LNCAP (cell line): ENCODE data around the gene SMYD3.

Experiments
- TF ChIP-seq, protein P1 (sequence below): fragments of 450-650 bp; IDR thresholded peaks from 2 replicates; pipeline ENCODE4 v1.5.1; 2017; ENCODE audit warnings: mild to moderate bottlenecking

Gene SMYD3

DNA sequence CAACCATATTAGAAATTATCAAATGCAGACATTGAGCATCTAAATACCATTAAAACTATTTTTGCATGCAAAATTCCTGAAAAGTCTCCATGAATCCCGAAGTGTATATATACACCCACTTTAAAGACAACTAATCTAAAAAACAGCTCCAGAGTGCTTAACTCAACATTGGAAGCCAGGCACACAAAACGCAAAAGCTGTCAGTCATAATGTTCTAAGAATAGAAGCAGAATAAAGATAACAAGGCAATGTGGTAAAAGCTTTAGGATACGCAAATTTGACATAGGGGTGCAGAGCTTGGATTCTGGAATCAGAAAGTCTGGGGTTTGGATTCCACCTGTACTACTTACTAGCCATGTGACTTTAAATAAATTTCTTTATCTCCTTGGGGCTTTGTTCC lies 62.5 kb downstream of the SMYD3 start:
- TF ChIP-seq, protein P1, sequence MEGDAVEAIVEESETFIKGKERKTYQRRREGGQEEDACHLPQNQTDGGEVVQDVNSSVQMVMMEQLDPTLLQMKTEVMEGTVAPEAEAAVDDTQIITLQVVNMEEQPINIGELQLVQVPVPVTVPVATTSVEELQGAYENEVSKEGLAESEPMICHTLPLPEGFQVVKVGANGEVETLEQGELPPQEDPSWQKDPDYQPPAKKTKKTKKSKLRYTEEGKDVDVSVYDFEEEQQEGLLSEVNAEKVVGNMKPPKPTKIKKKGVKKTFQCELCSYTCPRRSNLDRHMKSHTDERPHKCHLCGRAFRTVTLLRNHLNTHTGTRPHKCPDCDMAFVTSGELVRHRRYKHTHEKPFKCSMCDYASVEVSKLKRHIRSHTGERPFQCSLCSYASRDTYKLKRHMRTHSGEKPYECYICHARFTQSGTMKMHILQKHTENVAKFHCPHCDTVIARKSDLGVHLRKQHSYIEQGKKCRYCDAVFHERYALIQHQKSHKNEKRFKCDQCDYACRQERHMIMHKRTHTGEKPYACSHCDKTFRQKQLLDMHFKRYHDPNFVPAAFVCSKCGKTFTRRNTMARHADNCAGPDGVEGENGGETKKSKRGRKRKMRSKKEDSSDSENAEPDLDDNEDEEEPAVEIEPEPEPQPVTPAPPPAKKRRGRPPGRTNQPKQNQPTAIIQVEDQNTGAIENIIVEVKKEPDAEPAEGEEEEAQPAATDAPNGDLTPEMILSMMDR, result no peak

DNA sequence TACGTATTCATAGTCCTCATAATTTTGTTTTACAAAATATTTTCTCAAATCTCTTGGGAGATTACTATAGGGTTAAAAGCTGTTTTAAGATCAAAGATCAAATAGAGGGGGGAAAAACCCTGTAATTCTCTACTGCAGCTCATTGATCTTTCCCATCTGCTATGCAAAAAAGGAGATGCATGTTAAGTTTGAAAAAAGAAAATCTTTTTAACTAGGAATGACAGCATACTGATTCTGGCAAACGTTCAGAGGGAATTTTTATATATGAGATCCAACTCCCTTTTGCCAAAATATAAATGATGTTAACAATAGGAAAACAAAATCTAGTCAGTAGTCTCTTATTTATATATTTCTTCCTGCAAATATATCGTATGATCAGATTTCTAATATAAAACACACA lies 69.1 kb downstream of the SMYD3 start:
- TF ChIP-seq, protein P1, result no peak

DNA sequence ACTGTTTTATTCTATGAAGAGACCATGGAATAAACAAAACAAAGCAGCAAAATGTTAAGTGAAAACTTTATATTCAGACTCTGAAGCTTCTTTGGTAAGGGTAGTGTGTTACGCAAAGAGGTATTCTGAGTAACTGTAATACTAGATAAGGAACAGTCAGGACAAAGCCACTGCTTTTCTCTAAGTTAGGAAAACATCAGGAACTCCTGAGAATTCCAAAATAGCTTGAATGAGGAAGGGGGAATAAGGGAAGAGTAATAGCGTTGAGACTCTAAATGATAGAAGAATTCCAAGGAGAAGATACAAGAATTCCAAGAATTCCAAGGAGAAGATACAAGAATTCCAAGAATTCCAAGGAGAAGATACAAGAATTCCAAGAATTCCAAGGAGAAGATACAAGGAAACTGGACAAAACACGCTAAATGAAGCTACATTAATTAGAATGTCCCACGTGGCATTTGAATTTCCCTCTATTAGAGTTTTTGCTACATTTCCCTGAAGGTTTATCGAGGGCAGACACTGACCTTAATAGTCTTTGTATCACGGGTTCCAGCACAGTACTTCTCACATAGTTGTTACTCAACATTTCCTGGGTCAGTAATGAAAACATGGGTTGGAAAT lies 71.5 kb downstream of the SMYD3 start:
- TF ChIP-seq, protein P1, result no peak

DNA sequence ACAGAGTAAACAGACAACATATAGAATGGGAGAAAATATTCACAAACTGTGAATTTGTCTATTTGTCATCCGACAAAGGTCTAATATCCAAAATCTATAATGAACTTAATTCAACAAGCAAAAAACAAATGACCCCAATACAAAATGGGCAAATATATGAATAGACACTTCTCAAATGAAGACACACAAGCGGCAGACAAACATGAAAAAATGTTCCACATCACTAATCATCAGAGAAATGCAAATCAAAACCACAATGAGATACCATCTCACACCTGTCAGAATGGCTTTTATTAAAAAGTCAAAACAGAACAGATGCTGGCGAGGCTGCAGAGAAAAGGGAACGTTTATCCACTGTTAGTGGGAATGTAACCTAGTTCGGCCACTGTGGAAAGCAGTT lies 72.7 kb downstream of the SMYD3 start:
- TF ChIP-seq, protein P1, result no peak

DNA sequence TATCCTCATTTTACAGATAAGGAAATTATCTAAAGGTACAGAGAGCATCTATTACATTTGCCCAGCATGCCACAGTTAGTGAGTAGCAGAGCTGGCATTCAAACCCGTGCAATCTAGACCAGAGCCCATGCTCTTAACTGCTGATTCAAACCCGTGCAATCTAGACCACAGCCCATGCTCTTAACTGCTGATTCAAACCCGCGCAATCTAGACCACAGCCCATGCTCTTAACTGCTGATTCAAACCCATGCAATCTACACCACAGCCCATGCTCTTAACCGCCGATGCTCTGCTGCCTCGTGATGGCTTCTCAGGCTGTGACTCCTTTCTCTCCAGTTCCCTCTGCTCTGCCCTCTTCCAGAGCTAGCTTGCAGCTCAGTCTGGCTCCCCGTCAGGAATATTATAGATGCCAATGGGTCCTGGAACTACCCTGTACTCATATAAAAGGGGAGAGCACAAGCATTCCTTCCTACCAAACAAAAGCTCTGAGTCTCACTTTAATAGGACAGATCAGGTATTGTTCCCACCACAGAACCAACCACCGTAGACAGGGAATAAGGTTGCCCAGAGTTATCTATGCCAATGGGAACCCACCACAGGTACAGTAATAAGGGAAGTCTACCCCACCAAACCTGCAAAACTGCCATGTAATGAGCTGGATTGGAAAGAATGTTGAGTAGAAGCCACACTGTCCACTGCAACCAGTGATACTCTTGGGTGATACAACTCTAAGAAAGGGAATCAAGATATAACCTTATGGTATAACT lies 78.4 kb downstream of the SMYD3 start:
- TF ChIP-seq, protein P1, result no peak

DNA sequence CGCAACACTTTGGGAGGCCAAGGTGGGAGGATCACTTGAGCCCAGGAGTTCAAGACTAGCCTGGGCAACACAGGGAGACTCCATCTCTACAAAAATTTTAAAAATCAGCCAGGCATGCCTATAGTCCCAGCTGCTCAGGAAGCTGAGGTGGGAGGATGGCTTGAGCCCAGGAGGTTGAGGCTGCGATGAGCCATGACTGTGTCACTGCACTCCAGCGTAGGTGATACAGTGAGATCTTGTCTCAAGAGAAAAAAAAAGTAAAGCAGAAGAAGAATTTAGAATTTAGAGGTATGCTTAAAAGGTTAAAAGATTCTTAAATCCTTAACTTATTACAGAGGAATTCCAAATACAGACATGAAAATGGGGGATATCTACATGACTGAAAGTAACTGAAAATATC lies 79.5 kb downstream of the SMYD3 start:
- TF ChIP-seq, protein P1, result no peak

DNA sequence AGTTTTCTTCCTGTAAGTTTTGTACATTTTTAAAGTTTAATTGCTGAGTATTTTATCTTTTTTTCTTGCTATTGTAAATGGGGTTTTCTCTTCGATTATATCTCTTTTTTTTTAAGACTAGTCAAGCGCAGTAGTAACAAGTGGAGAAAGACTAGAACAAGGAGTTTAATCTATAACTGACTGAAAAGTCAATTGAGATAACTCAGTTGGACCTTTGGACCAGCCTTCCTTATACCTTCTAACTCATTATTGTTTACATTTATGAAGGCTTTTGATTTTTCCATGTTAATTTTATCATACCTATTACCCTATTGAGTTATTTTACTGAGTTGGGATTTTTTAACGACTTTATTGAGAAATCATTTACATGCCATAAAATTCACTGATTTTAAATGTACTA lies 81.2 kb downstream of the SMYD3 start:
- TF ChIP-seq, protein P1, result no peak
